ENCODE results near the gene PPFIBP1.
"Not testable (repeated sequence)": the region's sequence is repeated elsewhere in the genome, so short reads cannot be mapped to it uniquely, and the experiment has no call there.

PPFIBP1 gene

DNA sequence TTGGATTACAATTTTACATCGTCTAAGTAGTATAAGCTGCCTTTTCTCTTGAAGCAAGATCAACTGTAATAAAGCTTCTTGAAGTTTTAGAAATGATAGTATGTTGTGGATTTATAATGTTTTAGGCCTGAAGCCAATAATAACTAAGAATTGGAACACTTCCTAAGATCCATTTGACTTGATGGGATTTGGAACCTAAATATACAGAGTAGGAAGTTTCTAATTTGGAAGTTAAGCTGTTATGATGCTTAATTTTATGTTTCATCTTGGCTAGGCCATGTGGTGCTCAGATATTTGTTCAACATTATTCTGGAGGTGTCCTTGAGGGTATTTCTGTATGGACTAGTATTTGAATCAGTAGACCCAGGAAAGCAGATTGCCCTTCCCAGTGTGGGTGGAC is 74.9 kb downstream of the PPFIBP1 start:
- not testable (repeated sequence) for DNase-seq

- not testable (repeated sequence) for DNase-seq
These were observed 77.2 kb downstream of the PPFIBP1 start for GRCh38 chr12:27601056-27601828.

GRCh38 chr12:27602516-27602915 is 78.5 kb downstream of the PPFIBP1 start:
- DNase-seq: no peak

DNA sequence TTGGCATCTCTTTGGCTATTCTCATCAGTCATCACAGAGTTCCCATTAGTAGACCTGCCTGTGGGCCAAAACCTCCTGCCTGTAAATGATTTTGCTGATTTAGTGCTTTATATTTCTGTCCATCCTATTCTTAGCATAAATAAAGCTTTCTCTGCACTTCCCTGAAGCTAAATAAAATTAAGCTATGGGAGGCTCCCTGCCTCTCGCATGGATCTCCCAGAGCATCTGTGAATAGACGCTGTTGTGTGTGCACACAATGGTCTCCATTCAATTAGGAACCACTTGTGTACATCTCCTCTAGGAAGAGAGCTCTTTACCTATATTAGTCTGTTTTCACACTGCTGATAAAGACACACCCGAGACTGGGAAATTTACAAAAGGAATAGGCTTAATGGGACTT is 80.4 kb downstream of the PPFIBP1 start:
- no peak for DNase-seq

- DNase-seq: no peak
These were observed 83.0 kb downstream of the PPFIBP1 start for GRCh38 chr12:27606986-27607385.

DNA sequence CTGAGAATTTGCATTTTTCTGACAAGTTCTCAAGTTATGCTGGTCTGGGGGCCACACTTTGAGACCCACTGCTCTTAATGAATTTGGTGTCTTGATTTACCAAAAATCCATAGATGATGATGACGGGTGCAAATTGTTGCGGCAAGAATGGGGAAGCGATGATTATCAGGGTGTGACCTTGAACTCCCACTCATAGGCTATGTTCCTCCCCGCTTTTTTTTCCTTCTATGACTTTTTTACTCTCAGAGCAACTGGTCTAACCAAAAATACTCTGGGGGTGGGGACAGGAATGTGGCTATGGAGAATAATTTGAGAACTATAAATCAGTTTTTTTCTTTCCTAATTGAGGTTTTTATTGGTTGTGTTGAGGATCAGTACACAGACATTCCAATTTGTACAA is 83.6 kb downstream of the PPFIBP1 start:
- no peak for DNase-seq

DNA sequence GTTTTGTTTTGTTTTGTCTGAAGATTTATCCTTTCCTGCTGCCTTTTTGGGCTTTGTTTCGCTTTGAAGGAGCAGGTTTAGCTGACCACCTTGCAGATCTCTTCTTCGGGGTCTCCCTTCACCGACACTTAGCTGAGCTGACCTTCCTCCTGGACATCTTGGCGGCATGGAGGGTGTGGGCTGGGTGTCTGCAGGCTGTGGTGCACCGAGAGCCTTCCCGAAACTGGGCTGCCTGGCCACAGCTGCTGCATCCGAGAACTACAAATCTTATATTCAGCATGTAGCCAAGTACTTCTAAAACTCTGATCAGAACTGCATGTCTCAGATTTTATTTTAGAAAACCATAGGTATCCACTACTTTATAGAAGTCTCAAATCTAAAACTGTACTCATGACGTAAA is 84.9 kb downstream of the PPFIBP1 start:
- no peak for DNase-seq

- DNase-seq: no peak
These were observed 86.4 kb downstream of the PPFIBP1 start for GRCh38 chr12:27610374-27610773.

- no peak for DNase-seq
These were observed 90.4 kb downstream of the PPFIBP1 start for GRCh38 chr12:27614386-27614785.

DNA sequence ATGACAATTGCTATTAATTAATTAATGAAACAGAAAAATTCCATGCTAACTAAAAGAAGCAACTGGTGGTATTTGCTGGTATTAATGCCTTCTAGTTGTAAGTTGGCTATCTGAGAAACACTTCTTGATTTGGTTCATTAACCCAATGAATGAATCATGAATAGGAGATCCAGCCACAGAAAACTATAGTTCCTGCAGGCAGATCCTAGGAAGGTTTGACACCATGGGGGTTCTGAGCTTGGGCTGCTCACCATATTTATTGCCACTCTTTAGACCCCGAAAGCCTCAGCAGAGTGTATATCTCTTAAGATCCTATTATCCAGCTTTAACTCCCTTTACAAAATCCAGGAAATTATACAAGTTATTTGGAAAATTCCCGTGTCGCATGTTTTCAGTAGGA is 90.9 kb downstream of the PPFIBP1 start:
- no peak for DNase-seq

DNA sequence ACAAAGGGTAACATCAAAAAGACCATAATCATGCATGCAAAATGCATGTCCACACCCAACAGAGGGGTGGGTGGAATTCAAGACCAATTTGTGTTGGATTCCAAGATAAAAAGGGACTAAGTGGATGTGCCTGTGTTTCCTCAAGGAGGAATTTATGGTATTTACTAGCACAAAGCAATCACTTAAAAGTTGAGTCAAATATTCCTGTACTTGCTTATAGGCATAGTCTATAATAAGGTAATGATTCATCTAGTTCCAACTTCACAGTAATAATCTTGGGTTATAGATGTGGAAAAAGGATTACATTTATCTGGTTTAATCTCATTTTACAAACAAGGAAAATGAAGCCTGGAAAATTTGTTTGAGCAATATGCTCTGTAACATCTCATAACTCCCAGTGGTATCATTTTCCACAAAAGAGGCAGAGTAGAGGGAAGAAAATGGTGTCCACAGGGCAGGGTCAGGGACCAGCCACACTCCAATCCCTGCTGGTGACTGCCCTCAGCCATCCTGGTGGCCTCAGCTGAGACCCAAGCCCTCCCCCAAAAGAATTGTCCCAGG is 91.4 kb downstream of the PPFIBP1 start:
- DNase-seq: no peak

DNA sequence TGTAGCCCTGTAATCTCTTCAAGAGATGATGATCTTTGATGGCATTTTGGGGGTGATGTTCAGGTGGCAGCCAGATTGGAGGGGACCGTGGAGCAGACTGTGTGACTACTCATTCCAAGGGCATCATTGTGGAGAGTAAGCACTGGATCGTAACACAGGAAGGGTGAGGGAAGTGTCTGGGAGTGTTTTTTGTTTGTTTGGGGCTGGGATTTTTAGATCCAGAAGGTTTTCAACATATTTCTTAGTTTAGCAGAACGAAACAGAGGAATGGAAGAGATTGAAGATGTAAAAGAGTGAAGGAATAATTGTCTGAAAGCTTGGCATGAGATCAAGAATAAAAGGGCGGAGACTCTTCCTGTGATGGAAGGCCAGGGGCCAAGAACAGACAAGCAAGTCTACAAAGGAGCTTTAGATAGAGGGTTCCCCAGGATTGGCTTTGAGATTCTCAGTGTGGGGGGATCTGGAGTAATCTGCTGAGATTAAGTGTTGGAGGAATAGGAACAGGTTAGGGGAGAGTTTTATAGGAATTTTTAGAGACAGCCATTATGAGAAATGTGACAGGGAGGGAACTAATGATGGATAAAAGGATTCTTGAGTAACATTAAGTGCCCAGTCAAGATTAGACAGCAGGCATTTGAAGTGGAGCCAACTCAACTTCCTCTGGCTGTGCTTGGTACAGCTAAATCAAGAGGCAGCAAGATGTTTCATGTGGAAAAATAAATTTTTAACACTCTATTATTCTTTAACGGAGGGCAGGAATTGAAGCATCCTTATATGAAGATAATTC is 92.5 kb downstream of the PPFIBP1 start:
- peak in 1 of 2 experiments; percentile 8 for DNase-seq

DNA sequence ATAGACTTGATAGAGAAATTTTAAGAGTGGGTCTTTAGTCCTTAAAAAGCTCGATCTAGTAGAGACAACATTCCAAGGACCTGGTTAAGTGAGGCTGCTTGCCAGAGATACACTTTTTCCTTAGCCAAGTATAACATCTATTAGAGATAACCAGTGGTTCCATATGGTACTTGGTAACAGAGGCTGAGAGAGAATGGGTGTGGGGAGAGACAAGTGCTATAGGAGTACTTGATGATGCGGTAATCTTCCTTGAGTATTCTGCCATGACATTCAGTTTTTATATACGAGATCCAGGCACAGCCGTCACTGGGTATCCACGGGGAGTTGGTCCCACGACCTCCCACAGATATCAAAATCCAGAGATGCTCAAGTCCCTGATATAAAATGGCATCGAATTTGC is 94.8 kb downstream of the PPFIBP1 start:
- DNase-seq: peak in 1 of 2 experiments; percentile 73

DNA sequence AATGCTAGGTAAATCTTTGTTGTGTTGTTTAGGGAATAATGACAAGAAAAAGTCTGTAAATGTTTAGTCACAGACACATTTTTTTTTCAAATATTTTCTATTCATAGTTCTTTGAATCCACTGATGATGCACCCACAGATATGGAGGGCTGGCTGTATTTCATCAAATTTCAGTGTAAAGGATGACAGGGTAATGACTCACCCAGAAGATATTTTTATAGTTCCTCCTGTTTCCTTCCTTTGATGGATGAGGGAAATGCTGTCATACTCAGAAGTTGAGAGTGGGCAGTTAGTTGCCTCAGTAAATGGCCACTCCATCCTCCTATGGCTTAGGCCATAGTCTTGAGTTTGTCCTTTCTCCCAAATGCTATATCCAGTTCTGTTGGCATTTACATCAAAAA is 95.3 kb downstream of the PPFIBP1 start:
- DNase-seq: no peak

- DNase-seq: no peak
These were observed 96.1 kb downstream of the PPFIBP1 start for GRCh38 chr12:27620121-27620520.

GRCh38 chr12:27622436-27623195 is 98.6 kb downstream of the PPFIBP1 start:
- no peak for DNase-seq

- DNase-seq: no peak
These were observed 99.6 kb downstream of the PPFIBP1 start for GRCh38 chr12:27623645-27624044.

GRCh38 chr12:27624586-27624985 is 100.6 kb downstream of the PPFIBP1 start:
- DNase-seq: no peak

GRCh38 chr12:27627123-27627852 is 103.3 kb downstream of the PPFIBP1 start:
- DNase-seq: no peak

DNA sequence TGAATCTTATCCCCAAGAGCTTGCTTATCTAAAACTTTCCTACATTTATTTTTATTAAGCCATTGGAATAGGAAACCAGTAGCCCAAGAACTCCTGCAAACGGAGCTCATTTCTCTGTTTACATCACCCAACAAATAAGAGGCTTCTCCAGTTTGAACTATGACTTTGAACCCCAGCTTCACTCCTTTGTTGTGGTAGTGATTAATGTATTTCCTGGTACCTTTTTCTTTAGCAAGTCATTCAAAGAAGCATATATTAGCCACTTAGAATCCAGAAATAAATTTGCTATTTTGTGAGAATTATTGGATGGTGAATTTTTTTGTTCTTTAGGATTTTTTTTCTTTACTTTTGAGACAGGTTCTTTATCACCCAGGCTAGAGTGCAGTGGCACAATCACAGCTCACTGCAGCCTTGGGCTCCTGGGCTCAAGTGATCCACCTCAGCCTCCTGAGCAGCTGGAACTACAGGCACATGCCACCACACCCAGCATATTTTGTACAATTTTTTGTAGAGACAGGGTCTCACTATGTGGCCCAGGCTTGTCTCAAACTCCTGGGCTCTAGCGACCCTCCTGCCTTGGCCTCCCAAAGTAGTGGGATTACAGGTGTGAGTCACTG is 104.0 kb downstream of the PPFIBP1 start:
- not testable (repeated sequence) for DNase-seq

GRCh38 chr12:27630219-27630618 is 106.2 kb downstream of the PPFIBP1 start:
- DNase-seq: not testable (repeated sequence)

DNA sequence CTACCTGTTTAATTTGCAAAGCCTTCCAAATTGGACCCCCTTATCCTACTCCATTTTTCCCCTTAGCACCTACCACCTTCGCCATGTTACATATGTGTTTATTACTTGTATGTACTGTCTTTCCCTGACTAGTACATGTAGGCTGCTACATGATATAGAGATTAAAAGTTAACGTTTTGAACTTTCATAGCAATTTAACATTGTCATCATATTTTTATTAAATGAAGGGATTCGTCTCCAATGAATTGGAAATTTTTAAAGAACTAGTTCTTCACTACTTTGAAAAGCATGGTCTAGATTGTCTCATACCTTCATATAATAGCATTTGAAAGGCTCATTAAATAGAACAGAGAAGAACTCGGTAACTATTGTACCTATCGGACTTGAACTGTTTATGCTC is 107.4 kb downstream of the PPFIBP1 start:
- DNase-seq: no peak
